ENCODE results near the gene MTHFR. TPM values are rescaled to one million over a fixed set of nuclear protein-coding genes. Genes with fewer than 3 reads are reported as not detected.

The MTHFR gene
- total RNA-seq, 1 experiment from 2014 or later: 22.6 TPM

DNA sequence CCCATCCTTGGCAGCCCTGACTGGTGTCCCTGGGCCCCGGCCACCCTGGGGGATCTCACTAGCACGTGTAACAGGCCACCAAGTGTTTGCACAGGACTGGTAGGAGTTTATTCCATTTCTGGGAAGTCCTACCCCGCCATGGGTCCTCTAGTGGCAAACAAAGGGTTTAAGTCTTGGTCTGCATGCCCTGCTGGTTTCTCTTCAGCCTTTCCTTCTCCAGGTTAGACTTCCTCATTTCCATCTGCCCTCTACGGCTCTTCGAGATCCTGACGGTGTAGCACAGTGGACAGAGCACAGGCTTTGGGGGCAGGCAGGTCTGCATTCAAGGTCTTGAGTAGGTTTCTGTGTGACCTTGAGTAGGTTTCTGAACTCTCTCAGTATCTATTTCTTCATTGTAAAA lies 67.0 kb downstream of the MTHFR start:
- DNase-seq (ENCODE audit: low spot score): no peak
- Mint-ChIP-seq H3K27me3 (ENCODE audit: low read depth) (no peaks in the 10 kb centered on the region; the same call in 1 of the 2 replicates), H3K9me3 (no peaks in the 10 kb centered on the region), H3K4me3 (no peak overlapping the region), H3K27ac (no peak overlapping the region), H3K36me3 (no peaks in the 10 kb centered on the region; the same call in 1 of the 2 replicates), H3K4me1 (peaks cover 33% of the 10 kb centered on the region)
- POLR2A ChIA-PET: no interaction called here
- CTCF ChIA-PET: interaction anchor here (1.6 kb wide), 1 partner anchor 46 kb away, joined by 3 read pairs; no protein-coding TSS in a partner anchor
- ATAC-seq: no peak
- no peak for TF ChIP-seq JUN (CRISPR knock-in tag; IDR thresholded peaks at IDR 0.05)
- no peak for TF ChIP-seq NR3C1 (CRISPR knock-in tag; conservative IDR thresholded peaks at IDR 0.05; ENCODE audit: low read depth)
- TF ChIP-seq, protein P1, sequence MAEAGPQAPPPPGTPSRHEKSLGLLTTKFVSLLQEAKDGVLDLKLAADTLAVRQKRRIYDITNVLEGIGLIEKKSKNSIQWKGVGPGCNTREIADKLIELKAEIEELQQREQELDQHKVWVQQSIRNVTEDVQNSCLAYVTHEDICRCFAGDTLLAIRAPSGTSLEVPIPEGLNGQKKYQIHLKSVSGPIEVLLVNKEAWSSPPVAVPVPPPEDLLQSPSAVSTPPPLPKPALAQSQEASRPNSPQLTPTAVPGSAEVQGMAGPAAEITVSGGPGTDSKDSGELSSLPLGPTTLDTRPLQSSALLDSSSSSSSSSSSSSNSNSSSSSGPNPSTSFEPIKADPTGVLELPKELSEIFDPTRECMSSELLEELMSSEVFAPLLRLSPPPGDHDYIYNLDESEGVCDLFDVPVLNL (CRISPR knock-in tag; IDR thresholded peaks at IDR 0.05; ENCODE audit: borderline replicate concordance, low read depth): no peak
- TF ChIP-seq, protein P2, sequence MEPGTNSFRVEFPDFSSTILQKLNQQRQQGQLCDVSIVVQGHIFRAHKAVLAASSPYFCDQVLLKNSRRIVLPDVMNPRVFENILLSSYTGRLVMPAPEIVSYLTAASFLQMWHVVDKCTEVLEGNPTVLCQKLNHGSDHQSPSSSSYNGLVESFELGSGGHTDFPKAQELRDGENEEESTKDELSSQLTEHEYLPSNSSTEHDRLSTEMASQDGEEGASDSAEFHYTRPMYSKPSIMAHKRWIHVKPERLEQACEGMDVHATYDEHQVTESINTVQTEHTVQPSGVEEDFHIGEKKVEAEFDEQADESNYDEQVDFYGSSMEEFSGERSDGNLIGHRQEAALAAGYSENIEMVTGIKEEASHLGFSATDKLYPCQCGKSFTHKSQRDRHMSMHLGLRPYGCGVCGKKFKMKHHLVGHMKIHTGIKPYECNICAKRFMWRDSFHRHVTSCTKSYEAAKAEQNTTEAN (CRISPR knock-in tag; IDR thresholded peaks at IDR 0.05): no peak
- TF ChIP-seq ZNF219 (CRISPR knock-in tag; IDR thresholded peaks at IDR 0.05; ENCODE audit: borderline replicate concordance): no peak
- TF ChIP-seq GTF2I (CRISPR knock-in tag; conservative IDR thresholded peaks at IDR 0.05): no peak
- TF ChIP-seq, protein P3, sequence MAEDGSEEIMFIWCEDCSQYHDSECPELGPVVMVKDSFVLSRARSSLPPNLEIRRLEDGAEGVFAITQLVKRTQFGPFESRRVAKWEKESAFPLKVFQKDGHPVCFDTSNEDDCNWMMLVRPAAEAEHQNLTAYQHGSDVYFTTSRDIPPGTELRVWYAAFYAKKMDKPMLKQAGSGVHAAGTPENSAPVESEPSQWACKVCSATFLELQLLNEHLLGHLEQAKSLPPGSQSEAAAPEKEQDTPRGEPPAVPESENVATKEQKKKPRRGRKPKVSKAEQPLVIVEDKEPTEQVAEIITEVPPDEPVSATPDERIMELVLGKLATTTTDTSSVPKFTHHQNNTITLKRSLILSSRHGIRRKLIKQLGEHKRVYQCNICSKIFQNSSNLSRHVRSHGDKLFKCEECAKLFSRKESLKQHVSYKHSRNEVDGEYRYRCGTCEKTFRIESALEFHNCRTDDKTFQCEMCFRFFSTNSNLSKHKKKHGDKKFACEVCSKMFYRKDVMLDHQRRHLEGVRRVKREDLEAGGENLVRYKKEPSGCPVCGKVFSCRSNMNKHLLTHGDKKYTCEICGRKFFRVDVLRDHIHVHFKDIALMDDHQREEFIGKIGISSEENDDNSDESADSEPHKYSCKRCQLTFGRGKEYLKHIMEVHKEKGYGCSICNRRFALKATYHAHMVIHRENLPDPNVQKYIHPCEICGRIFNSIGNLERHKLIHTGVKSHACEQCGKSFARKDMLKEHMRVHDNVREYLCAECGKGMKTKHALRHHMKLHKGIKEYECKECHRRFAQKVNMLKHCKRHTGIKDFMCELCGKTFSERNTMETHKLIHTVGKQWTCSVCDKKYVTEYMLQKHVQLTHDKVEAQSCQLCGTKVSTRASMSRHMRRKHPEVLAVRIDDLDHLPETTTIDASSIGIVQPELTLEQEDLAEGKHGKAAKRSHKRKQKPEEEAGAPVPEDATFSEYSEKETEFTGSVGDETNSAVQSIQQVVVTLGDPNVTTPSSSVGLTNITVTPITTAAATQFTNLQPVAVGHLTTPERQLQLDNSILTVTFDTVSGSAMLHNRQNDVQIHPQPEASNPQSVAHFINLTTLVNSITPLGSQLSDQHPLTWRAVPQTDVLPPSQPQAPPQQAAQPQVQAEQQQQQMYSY (CRISPR knock-in tag; IDR thresholded peaks at IDR 0.05): no peak
- TF ChIP-seq TCF7 (CRISPR knock-in tag; IDR thresholded peaks at IDR 0.05; ENCODE audit: low read depth): no peak

DNA sequence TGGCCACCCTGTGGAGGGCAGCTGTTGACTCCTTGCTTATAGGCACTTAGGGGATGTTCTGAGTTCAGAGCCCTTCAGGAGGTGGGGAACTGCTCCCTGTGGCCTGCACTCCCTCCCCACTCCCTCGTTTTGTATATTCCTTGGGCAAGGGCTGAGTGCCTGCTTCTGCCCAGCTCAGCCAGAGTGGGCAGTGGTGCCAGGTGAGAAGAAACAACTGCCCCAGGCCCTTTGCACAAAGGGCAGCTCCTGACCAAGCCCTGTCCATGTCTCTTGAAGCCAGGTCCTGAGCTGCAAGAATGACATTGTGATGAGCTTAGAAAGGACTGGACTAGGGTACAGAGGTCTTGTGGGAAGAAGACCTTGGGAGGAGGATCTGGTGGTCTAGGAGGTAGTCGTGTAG lies 67.7 kb downstream of the MTHFR start:
- no peaks in the 10 kb centered on the region; the same call in 1 of the 2 replicates for H3K27me3 Mint-ChIP-seq (ENCODE audit: low read depth)
- DNase-seq (ENCODE audit: low spot score) (no peak), ATAC-seq (no peak)
- H3K9me3 Mint-ChIP-seq: no peaks in the 10 kb centered on the region
- CTCF ChIA-PET: interaction anchor here (0.8 to 3.8 kb wide), 7 partner anchors 30 to 166 kb away, joined by 3 to 17 read pairs (median 9); partner anchors contain the start of gene FBXO6
- H3K4me1 Mint-ChIP-seq: peaks cover 33% of the 10 kb centered on the region
- H3K27ac Mint-ChIP-seq: no peak overlapping the region
- no peak overlapping the region for H3K4me3 Mint-ChIP-seq
- no peaks in the 10 kb centered on the region; the same call in 1 of the 2 replicates for H3K36me3 Mint-ChIP-seq
- POLR2A ChIA-PET: no interaction called here
- TF ChIP-seq ZNF121 (CRISPR knock-in tag; IDR thresholded peaks at IDR 0.05) (no peak), ZNF396 (CRISPR knock-in tag; IDR thresholded peaks at IDR 0.05; ENCODE audit: borderline replicate concordance) (no peak), NFYB (CRISPR knock-in tag; conservative IDR thresholded peaks at IDR 0.05; ENCODE audit: low read depth) (no peak), CREM (CRISPR knock-in tag; IDR thresholded peaks at IDR 0.05) (no peak), ZNF423 (CRISPR knock-in tag; IDR thresholded peaks at IDR 0.05) (no peak), STAT6 (CRISPR knock-in tag; conservative IDR thresholded peaks at IDR 0.05; ENCODE audit: low read depth) (no peak), PRRX2 (CRISPR knock-in tag; IDR thresholded peaks at IDR 0.05) (no peak), JAZF1 (CRISPR knock-in tag; IDR thresholded peaks at IDR 0.05) (no peak), IRF1 (CRISPR knock-in tag; IDR thresholded peaks at IDR 0.05) (no peak), OVOL2 (CRISPR knock-in tag; IDR thresholded peaks at IDR 0.05; ENCODE audit: borderline replicate concordance) (no peak)
- TF ChIP-seq, protein P4, sequence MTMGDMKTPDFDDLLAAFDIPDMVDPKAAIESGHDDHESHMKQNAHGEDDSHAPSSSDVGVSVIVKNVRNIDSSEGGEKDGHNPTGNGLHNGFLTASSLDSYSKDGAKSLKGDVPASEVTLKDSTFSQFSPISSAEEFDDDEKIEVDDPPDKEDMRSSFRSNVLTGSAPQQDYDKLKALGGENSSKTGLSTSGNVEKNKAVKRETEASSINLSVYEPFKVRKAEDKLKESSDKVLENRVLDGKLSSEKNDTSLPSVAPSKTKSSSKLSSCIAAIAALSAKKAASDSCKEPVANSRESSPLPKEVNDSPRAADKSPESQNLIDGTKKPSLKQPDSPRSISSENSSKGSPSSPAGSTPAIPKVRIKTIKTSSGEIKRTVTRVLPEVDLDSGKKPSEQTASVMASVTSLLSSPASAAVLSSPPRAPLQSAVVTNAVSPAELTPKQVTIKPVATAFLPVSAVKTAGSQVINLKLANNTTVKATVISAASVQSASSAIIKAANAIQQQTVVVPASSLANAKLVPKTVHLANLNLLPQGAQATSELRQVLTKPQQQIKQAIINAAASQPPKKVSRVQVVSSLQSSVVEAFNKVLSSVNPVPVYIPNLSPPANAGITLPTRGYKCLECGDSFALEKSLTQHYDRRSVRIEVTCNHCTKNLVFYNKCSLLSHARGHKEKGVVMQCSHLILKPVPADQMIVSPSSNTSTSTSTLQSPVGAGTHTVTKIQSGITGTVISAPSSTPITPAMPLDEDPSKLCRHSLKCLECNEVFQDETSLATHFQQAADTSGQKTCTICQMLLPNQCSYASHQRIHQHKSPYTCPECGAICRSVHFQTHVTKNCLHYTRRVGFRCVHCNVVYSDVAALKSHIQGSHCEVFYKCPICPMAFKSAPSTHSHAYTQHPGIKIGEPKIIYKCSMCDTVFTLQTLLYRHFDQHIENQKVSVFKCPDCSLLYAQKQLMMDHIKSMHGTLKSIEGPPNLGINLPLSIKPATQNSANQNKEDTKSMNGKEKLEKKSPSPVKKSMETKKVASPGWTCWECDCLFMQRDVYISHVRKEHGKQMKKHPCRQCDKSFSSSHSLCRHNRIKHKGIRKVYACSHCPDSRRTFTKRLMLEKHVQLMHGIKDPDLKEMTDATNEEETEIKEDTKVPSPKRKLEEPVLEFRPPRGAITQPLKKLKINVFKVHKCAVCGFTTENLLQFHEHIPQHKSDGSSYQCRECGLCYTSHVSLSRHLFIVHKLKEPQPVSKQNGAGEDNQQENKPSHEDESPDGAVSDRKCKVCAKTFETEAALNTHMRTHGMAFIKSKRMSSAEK (CRISPR knock-in tag; IDR thresholded peaks at IDR 0.05; ENCODE audit: borderline replicate concordance): no peak
- TF ChIP-seq, protein P5, sequence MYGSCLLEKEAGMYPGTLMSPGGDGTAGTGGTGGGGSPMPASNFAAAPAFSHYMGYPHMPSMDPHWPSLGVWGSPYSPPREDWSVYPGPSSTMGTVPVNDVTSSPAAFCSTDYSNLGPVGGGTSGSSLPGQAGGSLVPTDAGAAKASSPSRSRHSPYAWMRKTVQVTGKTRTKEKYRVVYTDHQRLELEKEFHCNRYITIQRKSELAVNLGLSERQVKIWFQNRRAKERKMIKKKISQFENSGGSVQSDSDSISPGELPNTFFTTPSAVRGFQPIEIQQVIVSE (CRISPR knock-in tag; IDR thresholded peaks at IDR 0.05; ENCODE audit: borderline replicate concordance): no peak

Data from WTC11 (cell line).